ENCODE data around the gene COPZ1. TPM values are rescaled to one million over a fixed set of nuclear protein-coding genes. Genes with fewer than 3 reads are reported as not detected.

COPZ1 gene
- polyA plus RNA-seq, 3 donors, result 78.9 to 190 (median 176) TPM

- H3K4me2 ChIP-seq (replicated peaks; ENCODE audit: extremely low read depth, low read length, poor library complexity, severe bottlenecking), result no peak overlapping the region
- Mint-ChIP-seq H3K27ac (peak overlapping the region in 5 of 7 donors; percentile 7 to 85 (median 59)), H3K4me1 (peaks cover 20% of the 10 kb centered on the region), H3K9me3 (no peaks in the 10 kb centered on the region), H3K4me3 (no peak overlapping the region), H3K36me3 (peaks cover 33 to 52% of the 10 kb centered on the region in 2 donors), H3K27me3 (ENCODE audit: low read depth in 3 of 3) (no peaks in the 10 kb centered on the region)
- WGBS (ENCODE audit: insufficient coverage), result 100% methylated on average over 1 of the region's 3 CpGs
- no peak overlapping the region for H3K4me3 ChIP-seq (replicated peaks in 1 of 3; ENCODE audit: low read depth in 2 of 3, low read length in 3 of 3)
- H4K20me1 ChIP-seq (ENCODE audit: insufficient read depth, low read length), result peaks cover 21% of the 10 kb centered on the region
- peaks cover 72% of the 10 kb centered on the region for H3K79me2 ChIP-seq (ENCODE audit: insufficient read depth, low read length)
- no peak for DNase-seq
- no peaks in the 10 kb centered on the region for H3K9me3 ChIP-seq (replicated peaks in 1 of 2; ENCODE audit: control insufficient read depth in 1 of 2, insufficient read depth in 1 of 2, low read length in 2 of 2)
- no peak overlapping the region for H2AFZ ChIP-seq (ENCODE audit: insufficient read depth, low read depth, low read length, poor library complexity, severe bottlenecking)
- no peak overlapping the region for H3K9ac ChIP-seq (ENCODE audit: insufficient read depth, low read length, poor library complexity, severe bottlenecking)
- H3K36me3 ChIP-seq (replicated peaks in 1 of 2; ENCODE audit: control insufficient read depth in 1 of 2, insufficient read depth in 2 of 2, low read length in 2 of 2), result peaks cover 27 to 46% of the 10 kb centered on the region in 2 donors
- TF ChIP-seq CTCF (IDR thresholded peaks at IDR 0.05), result no peak
- H3K27ac ChIP-seq (ENCODE audit: low read depth in 1 of 2, low read length in 2 of 2), result no peak overlapping the region
- peaks cover 6 to 12% of the 10 kb centered on the region in 2 donors for H3K4me1 ChIP-seq (ENCODE audit: control insufficient read depth in 1 of 2, insufficient read depth in 2 of 2, low read length in 2 of 2)
- H3K27me3 ChIP-seq (ENCODE audit: control insufficient read depth in 2 of 2, insufficient read depth in 2 of 2, low read length in 2 of 2), result no peaks in the 10 kb centered on the region
- intact Hi-C loops (cut with micrococcal nuclease), result loop anchor here in 1 of 2 donors (5.0 kb wide), 1 partner anchor 34 kb away; no protein-coding TSS in a partner anchor
These were observed 13.1 kb downstream of the COPZ1 start for GRCh38 chr12:54337854-54338650.

GRCh38 chr12:54338698-54339296 lies 13.9 kb downstream of the COPZ1 start:
- Histone ChIP-seq H3K79me2 (ENCODE audit: insufficient read depth, low read length) (peaks cover 65% of the 10 kb centered on the region), H3K36me3 (replicated peaks in 1 of 2; ENCODE audit: control insufficient read depth in 1 of 2, insufficient read depth in 2 of 2, low read length in 2 of 2) (peaks cover 34 to 54% of the 10 kb centered on the region in 2 donors), H4K20me1 (ENCODE audit: insufficient read depth, low read length) (peaks cover 21% of the 10 kb centered on the region), H2AFZ (ENCODE audit: insufficient read depth, low read depth, low read length, poor library complexity, severe bottlenecking) (no peak overlapping the region), H3K4me1 (ENCODE audit: control insufficient read depth in 1 of 2, insufficient read depth in 2 of 2, low read length in 2 of 2) (peaks cover 5 to 12% of the 10 kb centered on the region in 2 donors), H3K9me3 (replicated peaks in 1 of 2; ENCODE audit: control insufficient read depth in 1 of 2, insufficient read depth in 1 of 2, low read length in 2 of 2) (no peaks in the 10 kb centered on the region), H3K9ac (ENCODE audit: insufficient read depth, low read length, poor library complexity, severe bottlenecking) (no peak overlapping the region), H3K27me3 (ENCODE audit: control insufficient read depth in 2 of 2, insufficient read depth in 2 of 2, low read length in 2 of 2) (no peaks in the 10 kb centered on the region), H3K4me3 (replicated peaks in 1 of 3; ENCODE audit: low read depth in 2 of 3, low read length in 3 of 3) (no peak overlapping the region), H3K4me2 (replicated peaks; ENCODE audit: extremely low read depth, low read length, poor library complexity, severe bottlenecking) (no peak overlapping the region), H3K27ac (ENCODE audit: low read depth in 1 of 2, low read length in 2 of 2) (no peak overlapping the region)
- TF ChIP-seq CTCF (IDR thresholded peaks at IDR 0.05), result no peak
- DNase-seq, result no peak
- H3K4me1 Mint-ChIP-seq, result peaks cover 17% of the 10 kb centered on the region
- intact Hi-C loops (cut with micrococcal nuclease), result loop anchor here in 1 of 2 donors (5.0 kb wide), 1 partner anchor 34 kb away; no protein-coding TSS in a partner anchor
- H3K9me3 Mint-ChIP-seq, result no peaks in the 10 kb centered on the region
- H3K27ac Mint-ChIP-seq, result peak overlapping the region in 1 of 7 donors; percentile 42
- peaks cover 39 to 58% of the 10 kb centered on the region in 2 donors for H3K36me3 Mint-ChIP-seq
- WGBS (ENCODE audit: insufficient coverage), result no CpG with 5 or more reads among the region's 4 CpGs
- H3K4me3 Mint-ChIP-seq, result no peak overlapping the region
- H3K27me3 Mint-ChIP-seq (ENCODE audit: low read depth in 3 of 3), result no peaks in the 10 kb centered on the region
